Germinal center (tissue), 1 donor: ENCODE results near the gene SEMA5A.

Experiments
- DNase-seq: peaks from one replicate; pipeline ENCODE4 v3.0.0; 2012; ENCODE audit warnings: mixed read lengths, low spot score

SEMA5A gene

GRCh38 chr5:9512457-9512856, 33.4 kb downstream of the SEMA5A start:
- no peak for DNase-seq

- DNase-seq: no peak
Observed at GRCh38 chr5:9507974-9508373, 37.9 kb downstream of the SEMA5A start.

GRCh38 chr5:9505225-9505624, 40.6 kb downstream of the SEMA5A start:
- DNase-seq: no peak

GRCh38 chr5:9502864-9503263, 43.0 kb downstream of the SEMA5A start:
- DNase-seq: no peak

- DNase-seq: no peak
Observed at GRCh38 chr5:9502050-9502834, 43.6 kb downstream of the SEMA5A start.

GRCh38 chr5:9500625-9501024, 45.2 kb downstream of the SEMA5A start:
- DNase-seq: no peak

GRCh38 chr5:9500193-9500592, 45.7 kb downstream of the SEMA5A start:
- no peak for DNase-seq

- no peak for DNase-seq
Observed at GRCh38 chr5:9499498-9499876, 46.4 kb downstream of the SEMA5A start.

- DNase-seq: no peak
Observed at GRCh38 chr5:9498541-9499497, 47.1 kb downstream of the SEMA5A start.

- DNase-seq: no peak
Observed at GRCh38 chr5:9497347-9497746, 48.5 kb downstream of the SEMA5A start.

- DNase-seq: no peak
Observed at GRCh38 chr5:9496801-9497200, 49.1 kb downstream of the SEMA5A start.

- DNase-seq: no peak
Observed at GRCh38 chr5:9495121-9495520, 50.8 kb downstream of the SEMA5A start.

GRCh38 chr5:9494301-9494700, 51.6 kb downstream of the SEMA5A start:
- no peak for DNase-seq

- DNase-seq: no peak
Observed at GRCh38 chr5:9490494-9491097, 55.3 kb downstream of the SEMA5A start.

- DNase-seq: no peak
Observed at GRCh38 chr5:9483779-9484178, 62.1 kb downstream of the SEMA5A start.

- no peak for DNase-seq
Observed at GRCh38 chr5:9483243-9483642, 62.6 kb downstream of the SEMA5A start.

GRCh38 chr5:9482381-9482780, 63.5 kb downstream of the SEMA5A start:
- no peak for DNase-seq

- DNase-seq: no peak
Observed at GRCh38 chr5:9480499-9480898, 65.4 kb downstream of the SEMA5A start.

GRCh38 chr5:9479990-9480389, 65.9 kb downstream of the SEMA5A start:
- DNase-seq: no peak

GRCh38 chr5:9479361-9479760, 66.5 kb downstream of the SEMA5A start:
- no peak for DNase-seq

GRCh38 chr5:9477537-9477936, 68.3 kb downstream of the SEMA5A start:
- DNase-seq: no peak

GRCh38 chr5:9474219-9475002, 71.5 kb downstream of the SEMA5A start:
- no peak for DNase-seq
